Measurements from ENCODE around the gene ESRRA. TPM values are rescaled to one million over a fixed set of nuclear protein-coding genes. Genes with fewer than 3 reads are reported as not detected.

The ESRRA gene
- total RNA-seq, 1 experiment from 2014 or later: 63.4 TPM

DNA sequence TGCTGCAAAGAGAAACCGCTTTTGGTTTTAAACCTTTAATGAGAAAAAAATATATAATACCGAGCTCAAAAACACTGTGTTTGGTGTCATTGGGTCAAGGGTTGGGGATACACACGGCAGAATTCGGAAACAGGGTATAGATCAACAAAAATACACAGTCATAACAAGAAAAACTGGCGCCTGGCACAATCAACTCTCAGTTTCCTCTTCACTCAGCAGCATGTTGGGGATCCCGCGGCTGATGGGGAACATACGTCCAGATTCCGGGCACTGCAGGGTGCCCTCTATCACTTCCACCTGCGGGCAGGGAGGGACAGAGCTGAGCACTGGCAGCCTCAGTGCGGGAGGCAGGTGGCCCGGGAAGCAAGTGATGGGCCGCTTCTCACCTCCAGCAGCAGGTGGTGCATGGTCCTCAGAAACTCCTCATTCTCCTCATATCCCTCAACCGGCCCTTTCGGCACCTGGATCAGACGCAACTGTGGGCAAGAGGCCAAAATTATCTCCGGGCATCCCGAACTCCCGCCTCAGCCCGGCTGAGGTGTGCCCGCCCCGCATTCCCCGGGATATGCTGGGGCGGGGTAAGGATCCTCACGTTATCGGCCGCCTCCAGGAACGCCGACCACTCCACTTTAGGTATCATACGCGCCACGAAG lies 11.5 kb downstream of the ESRRA start:
- no peaks in the 10 kb centered on the region for H3K9me3 Mint-ChIP-seq (ENCODE audit: unreplicated experiment)
- POLR2A ChIA-PET: interaction anchor here (0.6 to 5.8 kb wide), 20 partner anchors 8 to 1696 kb away, joined by 3 to 285 read pairs (median 12); partner anchors contain the start of genes B3GAT3, BAD, CCDC88B and ESRRA
- intact Hi-C loops (cut with micrococcal nuclease): loop anchor here (1.0 kb wide), 1 partner anchor 39 kb away; no protein-coding TSS in a partner anchor
- CTCF ChIA-PET: interaction anchor here (0.5 to 10.2 kb wide), 17 partner anchors 9 to 184 kb away, joined by 3 to 148 read pairs (median 6); partner anchors contain the start of gene RPS6KA4
- TF ChIP-seq, protein P1, sequence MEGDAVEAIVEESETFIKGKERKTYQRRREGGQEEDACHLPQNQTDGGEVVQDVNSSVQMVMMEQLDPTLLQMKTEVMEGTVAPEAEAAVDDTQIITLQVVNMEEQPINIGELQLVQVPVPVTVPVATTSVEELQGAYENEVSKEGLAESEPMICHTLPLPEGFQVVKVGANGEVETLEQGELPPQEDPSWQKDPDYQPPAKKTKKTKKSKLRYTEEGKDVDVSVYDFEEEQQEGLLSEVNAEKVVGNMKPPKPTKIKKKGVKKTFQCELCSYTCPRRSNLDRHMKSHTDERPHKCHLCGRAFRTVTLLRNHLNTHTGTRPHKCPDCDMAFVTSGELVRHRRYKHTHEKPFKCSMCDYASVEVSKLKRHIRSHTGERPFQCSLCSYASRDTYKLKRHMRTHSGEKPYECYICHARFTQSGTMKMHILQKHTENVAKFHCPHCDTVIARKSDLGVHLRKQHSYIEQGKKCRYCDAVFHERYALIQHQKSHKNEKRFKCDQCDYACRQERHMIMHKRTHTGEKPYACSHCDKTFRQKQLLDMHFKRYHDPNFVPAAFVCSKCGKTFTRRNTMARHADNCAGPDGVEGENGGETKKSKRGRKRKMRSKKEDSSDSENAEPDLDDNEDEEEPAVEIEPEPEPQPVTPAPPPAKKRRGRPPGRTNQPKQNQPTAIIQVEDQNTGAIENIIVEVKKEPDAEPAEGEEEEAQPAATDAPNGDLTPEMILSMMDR (IDR thresholded peaks at IDR 0.05; ENCODE audit: unreplicated experiment): no peak
- peaks cover 41% of the 10 kb centered on the region for H3K4me1 Mint-ChIP-seq (ENCODE audit: insufficient read depth, unreplicated experiment)
- peaks cover 59% of the 10 kb centered on the region for H3K36me3 Mint-ChIP-seq (ENCODE audit: insufficient read depth, unreplicated experiment)
- TSS peak; percentile 100 for BruUV-seq (replicated peaks)
- DNase-seq (ENCODE audit: unreplicated experiment): peak; percentile 77
- no peaks in the 10 kb centered on the region for H3K27me3 Mint-ChIP-seq (ENCODE audit: insufficient read depth, unreplicated experiment)
- peak overlapping the region; percentile 93 for H3K27ac Mint-ChIP-seq (ENCODE audit: low read depth, unreplicated experiment)
- H3K4me3 Mint-ChIP-seq (ENCODE audit: unreplicated experiment): peak overlapping the region; percentile 86

GRCh38 chr11:64317325-64317960 lies 12.1 kb downstream of the ESRRA start, which contains the start of gene TRMT112:
Gene TRMT112 (minus strand): TSS chr11:64317559. CDS start chr11:64317526, 33 bp downstream.
- BruUV-seq (replicated peaks): no TSS peak
- Mint-ChIP-seq H3K4me3 (ENCODE audit: unreplicated experiment) (peak within 1 kb of the TSS; percentile 86), H3K4me1 (ENCODE audit: insufficient read depth, unreplicated experiment) (peaks cover 43% of the 10 kb centered on the region)

GRCh38 chr11:64317961-64318765 lies 12.8 kb downstream of the ESRRA start, which contains the start of gene PRDX5:
Gene PRDX5 (plus strand): TSS chr11:64318121. CDS start chr11:64318216, 95 bp downstream.
- Mint-ChIP-seq H3K9me3 (ENCODE audit: unreplicated experiment) (no peaks in the 10 kb centered on the region), H3K36me3 (ENCODE audit: insufficient read depth, unreplicated experiment) (peaks cover 65% of the 10 kb centered on the region), H3K27me3 (ENCODE audit: insufficient read depth, unreplicated experiment) (no peaks in the 10 kb centered on the region), H3K4me1 (ENCODE audit: insufficient read depth, unreplicated experiment) (peaks cover 36% of the 10 kb centered on the region), H3K27ac (ENCODE audit: low read depth, unreplicated experiment) (peak within 1 kb of the TSS; percentile 93), H3K4me3 (ENCODE audit: unreplicated experiment) (peak within 1 kb of the TSS; percentile 86)
- peak; percentile 96 for DNase-seq (ENCODE audit: unreplicated experiment)
- intact Hi-C loops (cut with micrococcal nuclease): loop anchor here (1.0 kb wide), 3 partner anchors 13 to 37 kb away; no protein-coding TSS in a partner anchor
- ChIA-PET POLR2A (interaction anchor here (0.6 to 5.8 kb wide), 33 partner anchors 9 to 1923 kb away, joined by 3 to 285 read pairs (median 4); partner anchors contain the start of genes B3GAT3, BAD, CCDC88B and COX8A), CTCF (interaction anchor here (0.6 to 10.2 kb wide), 18 partner anchors 9 to 183 kb away, joined by 3 to 148 read pairs (median 7); partner anchors contain the start of gene RPS6KA4)
- TSS peak; percentile 47 for BruUV-seq (replicated peaks)
- TF ChIP-seq, protein P1 (IDR thresholded peaks at IDR 0.05; ENCODE audit: unreplicated experiment): no peak

More at GRCh38 chr11:64317325-64317960, 12.1 kb downstream of the ESRRA start, which contains the start of gene TRMT112:
- POLR2A ChIA-PET: interaction anchor here (0.6 to 5.8 kb wide), 33 partner anchors 8 to 1922 kb away, joined by 3 to 285 read pairs (median 4); partner anchors contain the start of genes B3GAT3, BAD, CCDC88B and COX8A
- CTCF ChIA-PET: interaction anchor here (0.5 to 10.2 kb wide), 18 partner anchors 9 to 184 kb away, joined by 3 to 148 read pairs (median 7); partner anchors contain the start of gene RPS6KA4
- Mint-ChIP-seq H3K27me3 (ENCODE audit: insufficient read depth, unreplicated experiment) (no peaks in the 10 kb centered on the region), H3K36me3 (ENCODE audit: insufficient read depth, unreplicated experiment) (peaks cover 65% of the 10 kb centered on the region), H3K27ac (ENCODE audit: low read depth, unreplicated experiment) (peak within 1 kb of the TSS; percentile 93), H3K9me3 (ENCODE audit: unreplicated experiment) (no peaks in the 10 kb centered on the region)
- TF ChIP-seq, protein P1 (IDR thresholded peaks at IDR 0.05; ENCODE audit: unreplicated experiment): no peak
- intact Hi-C loops (cut with micrococcal nuclease): loop anchor here (1.0 kb wide), 1 partner anchor 38 kb away; no protein-coding TSS in a partner anchor
- peak; percentile 99 for DNase-seq (ENCODE audit: unreplicated experiment)
